Heart right ventricle (tissue), 16 donors: ENCODE results near the gene YWHAB. TPM values are rescaled to one million over a fixed set of nuclear protein-coding genes. Genes with fewer than 3 reads are reported as not detected.

Experiments
- ATAC-seq, 8 donors: fragments of 200-7000 bp; cut with Tn5 transposase; one replicate each; pipeline ENCODE4 v1.9.1; 2020; ENCODE audit warnings: mild to moderate bottlenecking in 8 of 8, moderate library complexity in 8 of 8, moderate number of reproducible peaks in 1 of 8
- DNase-seq, 2 donors: peaks; one replicate each; pipeline ENCODE4 v3.0.0-alpha.2; 2020
- H3K27ac ChIP-seq, 10 donors: fragments of 200-600 bp; sonication (generic) in 2 of 10; one replicate each; pipeline versions ENCODE4 v1.5.0 to v1.8.0; 2020 to 2022; ENCODE audit warnings: mild to moderate bottlenecking in 3 of 10
- H3K27me3 ChIP-seq, 7 donors: fragments of 200-600 bp; one replicate each; pipeline ENCODE4 v1.8.0; 2021 to 2022; ENCODE audit warnings: mild to moderate bottlenecking in 2 of 7
- H3K36me3 ChIP-seq, 9 donors: fragments of 200-600 bp; sonication (generic) in 1 of 9; one replicate each; pipeline versions ENCODE4 v1.5.0 to v1.8.0; 2020 to 2022; ENCODE audit warnings: mild to moderate bottlenecking in 2 of 9
- H3K4me1 ChIP-seq, 9 donors: fragments of 200-600 bp; sonication (generic) in 1 of 9; one replicate each; pipeline versions ENCODE4 v1.5.0 to v1.8.0; 2020 to 2022; ENCODE audit warnings: mild to moderate bottlenecking in 4 of 9
- H3K4me3 ChIP-seq, 10 donors: fragments of 200-600 bp; sonication (generic) in 2 of 10; one replicate each; pipeline versions ENCODE4 v1.5.0 to v1.8.0; 2020 to 2022; ENCODE audit warnings: mild to moderate bottlenecking in 7 of 10, moderate library complexity in 2 of 10
- H3K9me3 ChIP-seq, 11 donors: fragments of 200-600 bp in 10 of 11; sonication (generic) in 2 of 11; one replicate each; pipeline versions ENCODE4 v1.5.0 to v1.8.0; 2013 to 2022; ENCODE audit warnings: mild to moderate bottlenecking in 2 of 11, control low read depth in 1 of 11, moderate library complexity in 1 of 11
- WGBS, 2 donors: extraction: QIAGEN DNeasy Blood & Tissue Kit; methylation state at CpG; one replicate each; pipeline ENCODE4 v1.1.7; 2013; ENCODE audit warnings: inconsistent platforms in 1 of 2; 5-methylcytosine and 5-hydroxymethylcytosine counted together
- intact Hi-C, 10 donors: fragments of 100-400 bp; cut with DNase I; formaldehyde crosslinking; loops; one replicate each; pipeline versions ENCODE4 v1.11.1 to v1.14.2; 2022
- polyA plus RNA-seq, 2 donors: library from polyadenylated mRNA; stranded (reverse); fragments of 200-250 nt; gene quantifications; one replicate each; pipeline ENCODE4 v1.2.3, GENCODE V29; 2013
- total RNA-seq, 10 donors: library from RNA; stranded (reverse); fragmentation: NEBNext Ultra II Directional in 3 of 10; extraction: Animal tissue kit (Norgen Biotek cat#: 25700) in 3 of 10; gene quantifications; one replicate each; pipeline versions ENCODE4 v1.2.1 to v1.2.4, GENCODE V29; 2021 to 2023
- TF ChIP-seq, protein P1 (sequence below), 9 donors: fragments of 200-600 bp; sonication (generic) in 2 of 9; IDR thresholded peaks; one replicate each; pipeline versions ENCODE4 v1.5.0 to v1.8.0; 2021 to 2022; ENCODE audit warnings: antibody characterized with exemption in 9 of 9, mild to moderate bottlenecking in 5 of 9, moderate library complexity in 1 of 9
- donor health status: Arrhythmogenic right ventricular cardiomyopathy.
- donor health status: ischemic (EF 13 %, LVEDD 7.1; RV severe dilation, severe dysfunction).
- donor health status: healthy with polysubstance abuse.
- donor health status: DM: no; HTN: yes; CAD: no.
- donor health status: DM: no; HTN: no; CAD: no.
- donor health status: ischemic (EF 25% LVEDD 6.9; RV normal size, moderate dysfunction).
- donor health status: ischemic (EF 25% LVEDD 5.7; RV mildly dilated, moderate dysfunction).
- donor health status: healthy.
- donor health status: DM: yes; HTN: yes; CAD: no.
- donor health status: Ischemic cardiomyopathy.
- donor health status: ischemic (EF 35%, LVEDD 5.7; RV mildly dilated, moderate dysfunction).
- donor health status: nonischemic (EF 11% LVEDD 7.7; RV severe dilation, severe dysfunction).
- donor health status: DM: yes; HTN: yes; CAD: no.
- donor health status: PGD.
- donor health status: ischemic (EF 29% LVEDD 5.4; RV normal size, mild dysfunction).
- donor health status: nonischemic (EF 23%, LVEDD 6.1; RV moderate dilation, normal function).

The YWHAB gene
- total and polyA plus RNA-seq, 12 donors = 37.9 to 130 (median 114) TPM

DNA sequence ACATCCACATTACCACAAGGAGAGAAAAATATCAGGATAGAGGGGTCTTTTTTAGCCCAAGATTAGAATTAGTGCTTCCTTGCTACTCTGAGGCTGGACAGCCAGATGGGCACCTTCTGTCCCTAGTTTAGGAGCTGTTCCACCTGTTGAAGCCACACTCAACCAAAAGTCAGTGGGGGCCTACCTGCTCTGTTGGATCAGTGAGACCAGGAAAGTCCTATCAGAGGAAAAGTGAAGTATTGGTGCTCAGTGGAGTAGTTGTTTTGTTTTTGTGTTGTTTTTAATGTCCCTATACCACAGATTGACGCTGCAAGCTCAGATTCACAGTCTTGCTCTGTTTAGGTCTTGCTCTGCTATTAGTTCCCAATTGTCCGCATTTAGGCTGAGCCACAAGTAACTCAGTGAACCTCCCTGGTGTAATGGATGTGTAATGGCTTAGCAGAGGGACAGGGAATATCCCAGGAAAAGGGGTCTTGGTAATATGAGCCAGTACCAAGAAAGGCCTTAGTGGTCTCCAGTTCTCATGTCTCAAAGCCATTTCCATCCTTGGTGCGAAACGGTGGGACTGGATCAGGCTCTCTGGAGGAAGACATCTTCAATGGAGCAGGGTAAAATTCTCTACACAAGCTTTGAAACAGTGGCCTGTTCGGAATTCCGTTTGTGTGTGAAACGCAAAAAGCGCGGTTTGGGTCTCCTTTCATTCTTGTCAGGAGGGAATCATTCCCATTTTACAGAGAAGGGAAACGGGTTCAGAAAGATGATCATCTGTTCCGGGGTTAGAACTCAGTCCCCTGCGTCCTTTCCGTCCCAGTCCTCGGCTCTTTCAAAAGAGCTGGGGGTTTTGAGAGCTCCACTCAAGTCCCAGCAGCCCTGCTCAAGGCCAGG lies 23.7 kb downstream of the YWHAB start:
- DNase-seq (no peak), ATAC-seq (peak in 1 of 8 donors; percentile 4)
- peaks cover 0 to 59% (median 37%) of the 10 kb centered on the region in 9 donors for H3K36me3 ChIP-seq
- WGBS, 2 donors = 29% methylated on average over 14 of the region's 14 CpGs
- no peaks in the 10 kb centered on the region for H3K27me3 ChIP-seq
- TF ChIP-seq, protein P1, sequence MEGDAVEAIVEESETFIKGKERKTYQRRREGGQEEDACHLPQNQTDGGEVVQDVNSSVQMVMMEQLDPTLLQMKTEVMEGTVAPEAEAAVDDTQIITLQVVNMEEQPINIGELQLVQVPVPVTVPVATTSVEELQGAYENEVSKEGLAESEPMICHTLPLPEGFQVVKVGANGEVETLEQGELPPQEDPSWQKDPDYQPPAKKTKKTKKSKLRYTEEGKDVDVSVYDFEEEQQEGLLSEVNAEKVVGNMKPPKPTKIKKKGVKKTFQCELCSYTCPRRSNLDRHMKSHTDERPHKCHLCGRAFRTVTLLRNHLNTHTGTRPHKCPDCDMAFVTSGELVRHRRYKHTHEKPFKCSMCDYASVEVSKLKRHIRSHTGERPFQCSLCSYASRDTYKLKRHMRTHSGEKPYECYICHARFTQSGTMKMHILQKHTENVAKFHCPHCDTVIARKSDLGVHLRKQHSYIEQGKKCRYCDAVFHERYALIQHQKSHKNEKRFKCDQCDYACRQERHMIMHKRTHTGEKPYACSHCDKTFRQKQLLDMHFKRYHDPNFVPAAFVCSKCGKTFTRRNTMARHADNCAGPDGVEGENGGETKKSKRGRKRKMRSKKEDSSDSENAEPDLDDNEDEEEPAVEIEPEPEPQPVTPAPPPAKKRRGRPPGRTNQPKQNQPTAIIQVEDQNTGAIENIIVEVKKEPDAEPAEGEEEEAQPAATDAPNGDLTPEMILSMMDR (IDR thresholded peaks at IDR 0.05) = no peak
- peak overlapping the region in 9 of 10 donors; percentile 38 to 75 (median 66) for H3K4me3 ChIP-seq
- no peak overlapping the region for H3K27ac ChIP-seq
- intact Hi-C loops = no loop called here
- H3K4me1 ChIP-seq = peaks cover 0 to 26% (median 12%) of the 10 kb centered on the region in 9 donors
- no peaks in the 10 kb centered on the region for H3K9me3 ChIP-seq

- Histone ChIP-seq H3K4me1 (peaks cover 0 to 26% (median 12%) of the 10 kb centered on the region in 9 donors), H3K27ac (peak within 1 kb of the TSS in 1 of 10 donors; percentile 55), H3K9me3 (no peaks in the 10 kb centered on the region), H3K27me3 (no peaks in the 10 kb centered on the region), H3K36me3 (peaks cover 0 to 55% (median 28%) of the 10 kb centered on the region in 9 donors), H3K4me3 (peak within 1 kb of the TSS; percentile 26 to 75 (median 66))
- DNase-seq (peak; percentile 47 to 61), ATAC-seq (peak; percentile 87 to 96 (median 91))
- TF ChIP-seq, protein P1 (IDR thresholded peaks at IDR 0.05) = no peak
- WGBS, 2 donors = 1 to 2% methylated on average over 61 of the region's 61 CpGs
- intact Hi-C loops = no loop called here
Observed at GRCh38 chr20:44909872-44910689, 24.6 kb downstream of the YWHAB start, which contains the start of gene PABPC1L. TSS of gene PABPC1L (plus strand) at chr20:44910060. CDS start at chr20:44910144, 84 bp downstream.

DNA sequence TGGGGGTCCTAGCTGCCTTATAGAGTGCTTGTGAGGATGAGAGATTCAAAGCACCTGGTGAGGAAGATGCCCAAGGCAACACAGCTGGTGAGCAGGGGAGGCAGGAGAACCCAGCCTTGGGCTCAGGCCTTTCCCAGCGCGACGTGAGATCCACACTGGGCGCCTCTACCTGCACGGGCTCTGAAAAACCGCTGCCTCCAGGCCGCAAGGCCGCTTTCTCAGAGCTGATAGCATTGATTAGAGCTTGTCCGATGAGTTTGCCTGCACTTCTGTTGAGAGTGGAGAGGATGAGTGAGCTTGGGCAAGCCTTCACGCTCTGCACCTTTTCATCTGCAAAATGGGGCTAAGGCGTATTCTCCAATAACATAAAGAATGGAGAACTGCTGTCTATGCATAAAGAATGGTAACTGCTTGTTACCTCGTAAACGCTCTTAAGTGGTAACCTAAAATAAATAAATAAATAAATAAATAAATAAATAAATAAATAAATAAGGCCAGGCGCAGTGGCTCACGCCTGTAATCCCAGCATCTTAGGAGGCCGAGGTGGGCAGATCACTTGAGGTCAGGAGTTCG lies 25.3 kb downstream of the YWHAB start:
- Histone ChIP-seq H3K36me3 (peaks cover 0 to 48% (median 21%) of the 10 kb centered on the region in 9 donors), H3K9me3 (no peaks in the 10 kb centered on the region), H3K27me3 (no peaks in the 10 kb centered on the region), H3K4me1 (peaks cover 0 to 26% (median 12%) of the 10 kb centered on the region in 9 donors), H3K27ac (no peak overlapping the region), H3K4me3 (peak overlapping the region in 7 of 10 donors; percentile 58 to 75 (median 66))
- TF ChIP-seq, protein P1 (IDR thresholded peaks at IDR 0.05) = no peak
- intact Hi-C loops = no loop called here
- no peak for DNase-seq
- ATAC-seq = peak in 1 of 8 donors; percentile 10
- 63 to 72% methylated on average over 17 of the region's 17 CpGs for WGBS, 2 donors
